ENCODE measurements around the gene SLC38A8.

The SLC38A8 gene

DNA sequence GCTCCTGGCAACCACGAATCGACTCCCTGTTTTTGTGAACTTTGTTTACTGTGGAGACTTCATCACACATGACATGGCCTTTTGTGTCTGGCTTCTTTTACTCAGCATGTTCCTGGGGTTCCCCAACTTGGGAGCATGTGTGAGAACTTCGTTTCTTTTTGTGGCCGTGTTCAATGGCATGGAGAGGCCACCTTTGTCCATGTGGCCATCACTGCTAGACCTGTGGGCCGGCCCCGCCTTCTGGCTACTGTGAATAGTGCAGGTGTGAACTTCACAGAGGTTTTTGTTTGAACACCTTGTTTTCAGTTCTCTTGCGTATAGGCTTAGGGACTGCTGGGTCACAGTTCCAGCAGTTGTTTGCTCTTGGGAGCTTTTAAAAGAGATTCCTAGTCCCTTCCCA, 5.7 kb upstream of the SLC38A8 start:
- Histone ChIP-seq H3K9me3 (ENCODE audit: control insufficient read depth, insufficient read depth, low read depth, low read length) (no peaks in the 10 kb centered on the region), H3K27me3 (ENCODE audit: control insufficient read depth, insufficient read depth, low read length) (peaks cover 2% of the 10 kb centered on the region; the same call in 1 of the 2 replicates)

GRCh38 chr16:84047626-84048025, 5.0 kb upstream of the SLC38A8 start:
- Histone ChIP-seq H3K27ac (ENCODE audit: low read depth, low read length) (no peak overlapping the region), H3K27me3 (ENCODE audit: control insufficient read depth, insufficient read depth, low read length) (peaks cover 7% of the 10 kb centered on the region; the same call in 1 of the 2 replicates), H3K36me3 (ENCODE audit: control insufficient read depth, insufficient read depth, low read length) (peaks cover 9% of the 10 kb centered on the region; the same call in 1 of the 2 replicates), H3K9me3 (ENCODE audit: control insufficient read depth, insufficient read depth, low read depth, low read length) (no peaks in the 10 kb centered on the region), H3K4me1 (ENCODE audit: control insufficient read depth, insufficient read depth, low read length) (peaks cover 15% of the 10 kb centered on the region), H3K9ac (ENCODE audit: low read length) (no peak overlapping the region), H3K4me3 (ENCODE audit: low read depth, low read length) (no peak overlapping the region)

More for the DNA sequence above, 5.7 kb upstream of the SLC38A8 start:
- H3K27ac ChIP-seq (ENCODE audit: low read depth, low read length): no peak overlapping the region
- H3K4me3 ChIP-seq (ENCODE audit: low read depth, low read length): no peak overlapping the region
- H3K4me1 ChIP-seq (ENCODE audit: control insufficient read depth, insufficient read depth, low read length): peaks cover 8% of the 10 kb centered on the region
- H3K9ac ChIP-seq (ENCODE audit: low read length): no peak overlapping the region
- H3K36me3 ChIP-seq (ENCODE audit: control insufficient read depth, insufficient read depth, low read length): peaks cover 11% of the 10 kb centered on the region

DNA sequence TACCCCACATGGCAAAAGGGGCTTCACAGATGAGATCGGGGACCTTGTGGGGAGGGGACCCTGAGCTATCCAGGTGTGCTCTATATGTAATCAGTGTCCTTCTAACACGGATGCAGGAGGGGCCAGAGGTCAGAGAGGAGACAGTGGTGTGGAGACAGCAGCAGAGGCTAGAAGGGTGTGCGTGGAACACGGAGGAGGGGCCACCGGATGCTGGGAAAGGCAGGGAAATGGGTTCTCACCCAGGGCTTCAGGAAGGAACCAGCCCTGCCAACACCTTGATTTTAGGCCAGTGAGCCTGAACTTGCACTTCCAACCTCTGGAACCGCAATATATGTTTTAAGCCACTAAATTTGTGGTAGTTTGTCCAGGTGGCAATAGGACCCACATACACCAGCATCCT, 4.6 kb upstream of the SLC38A8 start:
- peaks cover 6% of the 10 kb centered on the region; the same call in 1 of the 2 replicates for H3K36me3 ChIP-seq (ENCODE audit: control insufficient read depth, insufficient read depth, low read length)
- peaks cover 18% of the 10 kb centered on the region for H3K4me1 ChIP-seq (ENCODE audit: control insufficient read depth, insufficient read depth, low read length)
- H3K4me3 ChIP-seq (ENCODE audit: low read depth, low read length): no peak overlapping the region
- H3K27me3 ChIP-seq (ENCODE audit: control insufficient read depth, insufficient read depth, low read length): peaks cover 11% of the 10 kb centered on the region; the same call in 1 of the 2 replicates
- no peaks in the 10 kb centered on the region for H3K9me3 ChIP-seq (ENCODE audit: control insufficient read depth, insufficient read depth, low read depth, low read length)
- H3K9ac ChIP-seq (ENCODE audit: low read length): no peak overlapping the region
- no peak overlapping the region for H3K27ac ChIP-seq (ENCODE audit: low read depth, low read length)

GRCh38 chr16:84045818-84046470, 3.3 kb upstream of the SLC38A8 start:
- H3K27ac ChIP-seq (ENCODE audit: low read depth, low read length): no peak overlapping the region
- H3K27me3 ChIP-seq (ENCODE audit: control insufficient read depth, insufficient read depth, low read length): peaks cover 17% of the 10 kb centered on the region; the same call in 1 of the 2 replicates
- peaks cover 18% of the 10 kb centered on the region for H3K4me1 ChIP-seq (ENCODE audit: control insufficient read depth, insufficient read depth, low read length)
- peaks cover 4% of the 10 kb centered on the region; the same call in 1 of the 2 replicates for H3K36me3 ChIP-seq (ENCODE audit: control insufficient read depth, insufficient read depth, low read length)
- no peak overlapping the region for H3K9ac ChIP-seq (ENCODE audit: low read length)
- no peaks in the 10 kb centered on the region for H3K9me3 ChIP-seq (ENCODE audit: control insufficient read depth, insufficient read depth, low read depth, low read length)
- H3K4me3 ChIP-seq (ENCODE audit: low read depth, low read length): no peak overlapping the region

DNA sequence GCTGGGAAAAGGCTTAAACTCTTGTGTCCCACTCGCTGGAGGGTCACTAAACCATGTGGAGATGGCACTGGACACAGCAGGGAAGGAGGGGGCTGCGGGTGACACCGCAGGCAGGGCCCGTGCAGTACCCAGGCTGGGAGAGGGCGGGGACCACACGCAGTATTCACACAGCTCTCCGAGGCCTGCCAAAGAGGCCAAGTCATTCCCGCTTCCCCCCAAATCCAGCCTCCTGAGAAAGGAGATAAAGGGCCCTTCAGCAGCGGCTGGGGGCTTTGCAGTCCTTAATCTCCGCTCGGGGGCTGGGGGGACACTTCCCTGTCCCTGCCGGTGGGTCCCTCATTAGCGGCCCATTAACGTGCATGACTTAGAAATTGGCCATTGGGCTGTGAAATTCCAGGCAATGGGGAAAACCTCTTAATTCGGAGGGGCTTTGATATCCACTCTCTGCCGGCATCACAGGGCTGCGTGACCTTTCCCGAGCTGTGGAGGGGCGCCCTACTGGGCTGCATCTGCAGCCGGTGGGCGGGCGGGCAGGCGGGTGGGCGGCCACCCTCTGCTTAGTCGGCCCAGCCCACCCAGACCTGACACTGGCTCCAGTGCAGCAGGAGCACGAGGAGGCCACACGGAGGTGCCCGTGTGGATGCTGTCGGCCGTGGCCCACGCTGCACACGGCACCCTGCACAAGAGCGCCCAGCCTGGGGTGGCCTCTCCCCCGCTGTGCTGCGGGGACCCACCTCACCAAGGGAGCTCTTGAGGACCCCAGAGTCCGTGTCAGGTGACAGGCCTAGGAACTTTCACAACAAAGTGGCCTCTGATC, 2.6 kb upstream of the SLC38A8 start:
- Histone ChIP-seq H3K36me3 (ENCODE audit: control insufficient read depth, insufficient read depth, low read length) (peaks cover 2% of the 10 kb centered on the region; the same call in 1 of the 2 replicates), H3K4me1 (ENCODE audit: control insufficient read depth, insufficient read depth, low read length) (peaks cover 18% of the 10 kb centered on the region), H3K27me3 (ENCODE audit: control insufficient read depth, insufficient read depth, low read length) (peaks cover 17% of the 10 kb centered on the region; the same call in 1 of the 2 replicates), H3K9me3 (ENCODE audit: control insufficient read depth, insufficient read depth, low read depth, low read length) (no peaks in the 10 kb centered on the region), H3K27ac (ENCODE audit: low read depth, low read length) (no peak overlapping the region), H3K4me3 (ENCODE audit: low read depth, low read length) (no peak overlapping the region), H3K9ac (ENCODE audit: low read length) (no peak overlapping the region)

GRCh38 chr16:84044118-84044488, 1.5 kb upstream of the SLC38A8 start:
- Histone ChIP-seq H3K27ac (ENCODE audit: low read depth, low read length) (no peak overlapping the region), H3K9ac (ENCODE audit: low read length) (no peak overlapping the region), H3K27me3 (ENCODE audit: control insufficient read depth, insufficient read depth, low read length) (peaks cover 17% of the 10 kb centered on the region; the same call in 1 of the 2 replicates), H3K36me3 (ENCODE audit: control insufficient read depth, insufficient read depth, low read length) (no peaks in the 10 kb centered on the region), H3K4me3 (ENCODE audit: low read depth, low read length) (no peak overlapping the region), H3K9me3 (ENCODE audit: control insufficient read depth, insufficient read depth, low read depth, low read length) (no peaks in the 10 kb centered on the region), H3K4me1 (ENCODE audit: control insufficient read depth, insufficient read depth, low read length) (peaks cover 18% of the 10 kb centered on the region)

DNA sequence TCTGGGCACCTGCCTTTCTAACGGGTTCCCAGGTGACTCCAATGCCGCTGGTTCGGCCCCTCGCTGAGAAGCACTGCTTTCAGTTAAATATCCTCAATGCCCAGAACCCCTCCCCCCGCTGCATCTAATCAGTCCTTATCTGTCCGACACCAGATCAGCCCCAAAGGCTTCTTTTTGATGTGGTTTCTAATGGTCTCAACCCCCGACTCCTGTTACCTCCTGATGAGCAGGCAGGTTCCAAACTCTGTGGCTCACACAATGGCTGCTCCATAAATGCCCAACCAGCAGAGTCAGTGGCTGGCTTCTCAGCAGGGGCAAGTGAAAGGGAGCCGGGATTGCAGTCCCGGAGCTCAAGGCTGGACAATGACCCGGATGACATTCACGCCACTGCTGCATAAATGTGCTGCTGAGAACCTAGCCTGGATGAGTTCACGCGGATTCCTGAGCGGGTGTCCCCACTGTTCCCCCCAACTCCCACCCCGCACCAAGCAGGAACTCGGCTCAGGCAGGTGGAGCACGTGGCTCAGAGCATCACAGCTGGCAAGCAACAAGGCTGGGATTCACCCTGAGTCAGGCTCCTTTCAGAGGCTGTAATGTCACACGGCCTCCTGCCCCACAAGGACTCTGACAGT, 1.0 kb upstream of the SLC38A8 start:
- H3K27ac ChIP-seq (ENCODE audit: low read depth, low read length): no peak overlapping the region
- H3K27me3 ChIP-seq (ENCODE audit: control insufficient read depth, insufficient read depth, low read length): peaks cover 17% of the 10 kb centered on the region; the same call in 1 of the 2 replicates

GRCh38 chr16:84042879-84043485, 387 bp upstream of the SLC38A8 start:
- peaks cover 17% of the 10 kb centered on the region; the same call in 1 of the 2 replicates for H3K27me3 ChIP-seq (ENCODE audit: control insufficient read depth, insufficient read depth, low read length)

More for the DNA sequence above, 1.0 kb upstream of the SLC38A8 start:
- Histone ChIP-seq H3K36me3 (ENCODE audit: control insufficient read depth, insufficient read depth, low read length) (no peaks in the 10 kb centered on the region), H3K9ac (ENCODE audit: low read length) (no peak overlapping the region), H3K4me3 (ENCODE audit: low read depth, low read length) (no peak overlapping the region), H3K9me3 (ENCODE audit: control insufficient read depth, insufficient read depth, low read depth, low read length) (no peaks in the 10 kb centered on the region), H3K4me1 (ENCODE audit: control insufficient read depth, insufficient read depth, low read length) (peaks cover 18% of the 10 kb centered on the region)

GRCh38 chr16:84041881-84042280, 714 bp downstream of the SLC38A8 start:
- Histone ChIP-seq H3K27me3 (ENCODE audit: control insufficient read depth, insufficient read depth, low read length) (peaks cover 17% of the 10 kb centered on the region; the same call in 1 of the 2 replicates), H3K27ac (ENCODE audit: low read depth, low read length) (no peak overlapping the region), H3K9ac (ENCODE audit: low read length) (no peak overlapping the region), H3K36me3 (ENCODE audit: control insufficient read depth, insufficient read depth, low read length) (no peaks in the 10 kb centered on the region), H3K9me3 (ENCODE audit: control insufficient read depth, insufficient read depth, low read depth, low read length) (no peaks in the 10 kb centered on the region), H3K4me1 (ENCODE audit: control insufficient read depth, insufficient read depth, low read length) (peaks cover 18% of the 10 kb centered on the region), H3K4me3 (ENCODE audit: low read depth, low read length) (no peak overlapping the region)

More at GRCh38 chr16:84042879-84043485, 387 bp upstream of the SLC38A8 start:
- Histone ChIP-seq H3K4me1 (ENCODE audit: control insufficient read depth, insufficient read depth, low read length) (peaks cover 18% of the 10 kb centered on the region), H3K36me3 (ENCODE audit: control insufficient read depth, insufficient read depth, low read length) (no peaks in the 10 kb centered on the region), H3K4me3 (ENCODE audit: low read depth, low read length) (no peak overlapping the region), H3K9ac (ENCODE audit: low read length) (no peak overlapping the region), H3K9me3 (ENCODE audit: control insufficient read depth, insufficient read depth, low read depth, low read length) (no peaks in the 10 kb centered on the region), H3K27ac (ENCODE audit: low read depth, low read length) (no peak overlapping the region)
